Activated CD8-positive, alpha-beta T cell treated with anti-CD3 and anti-CD28 coated beads for 36 hours (primary cell): ENCODE results near the gene DNM3. TPM values are rescaled to one million over a fixed set of nuclear protein-coding genes. Genes with fewer than 3 reads are reported as not detected.
A peak's percentile ranks its signal among the peaks of the same experiment; 100 is the strongest.

Source experiments
- ATAC-seq: fragments of 200-7000 bp; cut with Tn5 transposase; one replicate; pipeline ENCODE4 v1.10.0; 2021; ENCODE audit warnings: mild to moderate bottlenecking, moderate library complexity
- CTCF ChIA-PET: fragments of 350-600 bp; sonication (Branson Sonifier 250); formaldehyde crosslinking; loops from one replicate; lab custom pipeline; 2021; ENCODE audit warnings: antibody characterized with exemption; lab: Charles Lee
- POLR2A ChIA-PET: fragments of 350-600 bp; sonication (Branson Sonifier 250); formaldehyde crosslinking; loops from one replicate; lab custom pipeline; 2021; ENCODE audit warnings: antibody characterized with exemption; lab: Charles Lee
- DNase-seq: peaks from one replicate; pipeline ENCODE4 v3.0.0-alpha.2; 2020
- H3K27ac Mint-ChIP-seq: one replicate; pipeline ENCODE4 v1.8.0; 2021; ENCODE audit warnings: mild to moderate bottlenecking, mixed read lengths
- H3K27me3 Mint-ChIP-seq: one replicate; pipeline ENCODE4 v1.8.0; 2021; ENCODE audit warnings: mixed read lengths
- H3K36me3 Mint-ChIP-seq: one replicate; pipeline ENCODE4 v1.8.0; 2021; ENCODE audit warnings: low read depth, mixed read lengths
- H3K4me1 Mint-ChIP-seq: one replicate; pipeline ENCODE4 v1.8.0; 2021; ENCODE audit warnings: low read depth, mixed read lengths
- H3K4me3 Mint-ChIP-seq: one replicate; pipeline ENCODE4 v1.8.0; 2021; ENCODE audit warnings: mild to moderate bottlenecking, moderate library complexity, mixed read lengths
- H3K9me3 Mint-ChIP-seq: one replicate; pipeline ENCODE4 v1.8.0; 2021; ENCODE audit warnings: mixed read lengths
- intact Hi-C: fragments of 100-400 bp; cut with micrococcal nuclease; formaldehyde crosslinking; loops from one replicate; pipeline ENCODE4 v1.10.0; 2022
- total RNA-seq, 2 experiments: library from RNA; stranded (reverse); gene quantifications; one replicate each; pipeline ENCODE4 v1.2.3, GENCODE V29; 2021
- TF ChIP-seq, protein P1 (sequence below): fragments of 200-600 bp; IDR thresholded peaks from one replicate; pipeline ENCODE4 v1.8.0; 2022; ENCODE audit warnings: antibody characterized with exemption, mild to moderate bottlenecking

Gene DNM3
- total RNA-seq, 2 experiments from 2014 or later = 0.58 to 1.1 TPM

DNA sequence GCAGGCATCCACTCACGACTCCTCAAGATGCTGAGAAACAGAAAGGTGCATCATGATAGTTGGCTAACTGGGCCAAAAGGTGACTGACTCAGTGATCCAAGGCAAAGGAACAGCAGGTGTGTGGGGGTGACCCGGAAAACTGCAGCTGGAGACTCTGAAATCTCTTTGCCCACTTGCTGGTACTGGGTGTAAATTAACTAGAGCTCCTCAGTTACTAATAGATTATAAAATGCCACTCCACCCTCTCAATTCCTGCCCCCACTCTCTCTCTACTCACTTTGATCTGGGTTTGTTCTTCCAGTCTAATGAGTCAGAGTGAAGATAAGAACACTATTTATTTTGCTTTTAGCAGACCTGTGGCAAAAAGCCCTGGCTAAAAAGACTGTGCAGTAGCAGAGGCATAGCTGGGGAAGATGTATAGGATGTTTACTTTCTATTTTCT, 609.7 kb downstream of the DNM3 start:
- Mint-ChIP-seq H3K27ac (no peak overlapping the region), H3K4me1 (peaks cover 22% of the 10 kb centered on the region), H3K4me3 (no peak overlapping the region), H3K36me3 (no peaks in the 10 kb centered on the region), H3K9me3 (no peaks in the 10 kb centered on the region), H3K27me3 (no peaks in the 10 kb centered on the region)
- DNase-seq (no peak), ATAC-seq (peak; percentile 65)
- CTCF ChIA-PET = interaction anchor here (0.7 to 3.3 kb wide), 14 partner anchors 9 to 545 kb away, joined by 3 to 16 read pairs (median 4); no protein-coding TSS in a partner anchor
- intact Hi-C loops = loop anchor here (5.0 kb wide), 1 partner anchor 266 kb away; no protein-coding TSS in a partner anchor
- TF ChIP-seq, protein P1, sequence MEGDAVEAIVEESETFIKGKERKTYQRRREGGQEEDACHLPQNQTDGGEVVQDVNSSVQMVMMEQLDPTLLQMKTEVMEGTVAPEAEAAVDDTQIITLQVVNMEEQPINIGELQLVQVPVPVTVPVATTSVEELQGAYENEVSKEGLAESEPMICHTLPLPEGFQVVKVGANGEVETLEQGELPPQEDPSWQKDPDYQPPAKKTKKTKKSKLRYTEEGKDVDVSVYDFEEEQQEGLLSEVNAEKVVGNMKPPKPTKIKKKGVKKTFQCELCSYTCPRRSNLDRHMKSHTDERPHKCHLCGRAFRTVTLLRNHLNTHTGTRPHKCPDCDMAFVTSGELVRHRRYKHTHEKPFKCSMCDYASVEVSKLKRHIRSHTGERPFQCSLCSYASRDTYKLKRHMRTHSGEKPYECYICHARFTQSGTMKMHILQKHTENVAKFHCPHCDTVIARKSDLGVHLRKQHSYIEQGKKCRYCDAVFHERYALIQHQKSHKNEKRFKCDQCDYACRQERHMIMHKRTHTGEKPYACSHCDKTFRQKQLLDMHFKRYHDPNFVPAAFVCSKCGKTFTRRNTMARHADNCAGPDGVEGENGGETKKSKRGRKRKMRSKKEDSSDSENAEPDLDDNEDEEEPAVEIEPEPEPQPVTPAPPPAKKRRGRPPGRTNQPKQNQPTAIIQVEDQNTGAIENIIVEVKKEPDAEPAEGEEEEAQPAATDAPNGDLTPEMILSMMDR = no peak
- POLR2A ChIA-PET = interaction anchor here (1.3 to 2.1 kb wide), 2 partner anchors 8 to 10 kb away, joined by 3 to 4 read pairs; no protein-coding TSS in a partner anchor

DNA sequence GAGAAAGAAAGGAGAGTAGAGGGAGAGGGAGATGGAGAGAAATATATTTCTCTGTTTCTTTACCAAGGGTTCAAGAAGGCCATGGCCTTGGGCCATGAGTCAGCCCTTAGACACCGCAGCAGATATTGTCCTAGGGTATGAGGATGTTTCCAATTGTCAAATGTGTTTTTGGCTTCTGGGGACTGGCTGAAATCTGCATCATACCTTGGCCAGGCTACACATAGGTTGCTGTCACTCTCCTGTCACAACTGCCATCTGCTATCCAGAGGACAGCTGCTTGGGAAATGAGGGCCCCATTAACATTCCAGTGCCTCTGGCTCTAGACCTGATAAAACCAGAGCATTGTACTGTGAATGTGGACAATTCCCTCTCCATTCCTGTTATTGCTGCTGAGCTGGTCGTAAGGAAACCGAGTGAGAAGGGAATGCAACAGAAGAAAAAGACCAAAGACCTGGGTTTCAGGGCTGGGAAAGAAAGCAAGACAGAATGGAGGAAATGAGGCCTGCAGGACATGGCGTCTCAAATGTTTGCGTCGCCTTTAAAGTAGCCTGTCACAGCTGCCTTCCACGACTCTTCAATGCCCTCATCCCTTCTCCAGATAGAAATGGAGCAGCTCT, 611.3 kb downstream of the DNM3 start:
- H3K4me1 Mint-ChIP-seq = peaks cover 22% of the 10 kb centered on the region
- intact Hi-C loops = loop anchor here (5.0 kb wide), 1 partner anchor 265 kb away; no protein-coding TSS in a partner anchor
- no peak for DNase-seq
- no peak for ATAC-seq
- peaks cover 2% of the 10 kb centered on the region for H3K27me3 Mint-ChIP-seq
- TF ChIP-seq, protein P1 = no peak
- no peaks in the 10 kb centered on the region for H3K9me3 Mint-ChIP-seq
- ChIA-PET POLR2A (no interaction called here), CTCF (interaction anchor here (0.8 to 1.5 kb wide), 4 partner anchors 8 to 293 kb away, joined by 3 to 5 read pairs (median 4); partner anchors contain the start of gene PIGC)
- H3K36me3 Mint-ChIP-seq = no peaks in the 10 kb centered on the region
- H3K27ac Mint-ChIP-seq = no peak overlapping the region
- no peak overlapping the region for H3K4me3 Mint-ChIP-seq

GRCh38 chr1:172453153-172453545, 611.9 kb downstream of the DNM3 start:
- H3K27me3 Mint-ChIP-seq = peaks cover 2% of the 10 kb centered on the region
- no peak overlapping the region for H3K4me3 Mint-ChIP-seq
- H3K27ac Mint-ChIP-seq = no peak overlapping the region
- intact Hi-C loops = loop anchor here (5.0 kb wide), 1 partner anchor 264 kb away; no protein-coding TSS in a partner anchor
- ChIA-PET CTCF (interaction anchor here (0.8 to 1.5 kb wide), 3 partner anchors 10 to 292 kb away, joined by 3 to 5 read pairs (median 5); partner anchors contain the start of gene PIGC), POLR2A (no interaction called here)
- no peak for ATAC-seq
- H3K36me3 Mint-ChIP-seq = no peaks in the 10 kb centered on the region
- TF ChIP-seq, protein P1 = no peak
- DNase-seq = no peak
- H3K4me1 Mint-ChIP-seq = peaks cover 22% of the 10 kb centered on the region
- no peaks in the 10 kb centered on the region for H3K9me3 Mint-ChIP-seq

GRCh38 chr1:172453607-172454006, 612.3 kb downstream of the DNM3 start:
- POLR2A ChIA-PET = interaction anchor here (0.6 kb wide), 1 partner anchor 978 kb away, joined by 3 read pairs; no protein-coding TSS in a partner anchor
- peaks cover 22% of the 10 kb centered on the region for H3K4me1 Mint-ChIP-seq
- ATAC-seq (peak; percentile 37), DNase-seq (no peak)
- H3K36me3 Mint-ChIP-seq = no peaks in the 10 kb centered on the region
- no peak overlapping the region for H3K27ac Mint-ChIP-seq
- CTCF ChIA-PET = interaction anchor here (1.0 to 1.5 kb wide), 3 partner anchors 9 to 24 kb away, joined by 3 to 5 read pairs (median 3); no protein-coding TSS in a partner anchor
- peaks cover 2% of the 10 kb centered on the region for H3K27me3 Mint-ChIP-seq
- no peak overlapping the region for H3K4me3 Mint-ChIP-seq
- TF ChIP-seq, protein P1 = no peak
- intact Hi-C loops = loop anchor here (5.0 kb wide), 1 partner anchor 264 kb away; no protein-coding TSS in a partner anchor
- no peaks in the 10 kb centered on the region for H3K9me3 Mint-ChIP-seq

DNA sequence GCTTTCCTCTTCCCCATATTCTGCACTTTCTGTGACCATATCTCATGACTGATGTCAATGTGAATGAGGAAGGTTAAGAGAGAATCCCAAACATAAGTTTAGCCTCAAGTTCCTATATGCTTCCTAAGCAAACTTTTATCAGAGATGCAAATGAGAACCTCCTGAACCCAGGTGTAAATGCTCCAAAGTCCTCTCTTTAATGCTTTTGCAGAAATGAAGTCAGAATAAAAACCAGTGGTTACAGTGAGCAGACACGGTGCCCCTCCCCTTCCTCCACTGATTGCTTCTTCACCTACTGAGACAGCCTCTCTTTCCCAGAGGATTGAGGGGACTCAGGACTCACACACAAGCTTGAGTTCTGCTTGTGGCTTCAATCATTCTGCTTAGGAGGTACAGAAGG, 614.2 kb downstream of the DNM3 start:
- ChIA-PET CTCF (interaction anchor here (1.2 kb wide), 1 partner anchor 11 kb away, joined by 3 read pairs; no protein-coding TSS in a partner anchor), POLR2A (no interaction called here)
- Mint-ChIP-seq H3K4me3 (no peak overlapping the region), H3K9me3 (no peaks in the 10 kb centered on the region), H3K27ac (no peak overlapping the region), H3K27me3 (peaks cover 2% of the 10 kb centered on the region), H3K4me1 (peaks cover 13% of the 10 kb centered on the region), H3K36me3 (no peaks in the 10 kb centered on the region)
- TF ChIP-seq, protein P1 = no peak
- ATAC-seq = no peak
- intact Hi-C loops = no loop called here
- DNase-seq = no peak
